ENCODE measurements around the gene GPBAR1.
A peak's percentile ranks its signal among the peaks of the same experiment; 100 is the strongest.

Gene GPBAR1

DNA sequence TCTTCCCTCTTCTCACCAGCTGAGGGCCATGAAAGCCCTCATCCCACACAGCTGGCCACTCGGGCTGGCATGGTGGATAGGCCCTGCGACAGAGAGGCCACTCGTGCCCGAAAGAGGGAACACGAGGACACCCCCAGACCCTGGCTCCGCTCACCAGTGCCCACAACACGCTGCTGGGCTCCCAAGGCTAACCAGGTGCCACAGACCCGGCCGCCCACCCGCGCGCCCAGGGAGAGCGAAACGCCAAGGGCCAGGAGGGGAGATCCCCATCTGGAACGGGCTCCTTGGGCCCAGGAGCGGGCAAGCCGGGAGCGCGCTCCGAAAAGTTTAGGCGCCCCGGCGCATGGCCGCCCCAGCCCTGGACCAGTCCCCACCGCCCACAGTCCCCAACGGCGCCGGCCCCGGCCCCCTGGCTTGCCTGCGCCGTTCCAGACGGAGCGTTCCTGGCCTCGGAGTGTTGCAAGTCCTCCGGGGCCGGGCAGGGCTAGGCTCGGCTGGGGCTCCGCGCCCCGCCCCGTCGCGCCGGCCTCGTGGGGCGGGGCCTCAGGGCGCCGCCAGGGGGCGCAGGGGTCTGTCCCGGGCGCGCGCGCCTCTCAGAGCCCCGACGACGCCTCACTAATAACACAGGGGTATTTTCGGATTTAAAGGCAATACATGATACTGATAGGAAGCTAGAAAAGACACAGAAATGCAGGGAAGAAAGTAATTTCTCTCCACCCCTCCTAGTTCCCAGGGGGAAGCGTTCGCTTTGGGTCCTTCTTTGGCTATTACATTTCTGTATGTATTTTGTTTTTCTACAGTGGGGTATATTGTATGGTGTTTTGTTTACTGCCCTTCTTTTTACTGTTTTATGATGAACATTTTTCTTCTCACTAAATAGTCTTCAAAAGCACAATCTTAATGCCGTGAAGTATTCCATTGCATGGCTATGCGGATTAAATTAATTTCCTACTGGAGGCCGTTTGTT lies 31.5 kb downstream of the GPBAR1 start, which contains the start of gene TMBIM1:
TSS of gene TMBIM1 (minus strand) at position 456 of the 967 bp plus-strand sequence. CDS start 10,362 bp downstream, outside the sequence.
- Histone ChIP-seq H3K79me2 (ENCODE audit: insufficient read depth, low read length) (no peaks in the 10 kb centered on the region), H3F3A (ENCODE audit: insufficient read depth) (no peaks in the 10 kb centered on the region), H3K9me3 (ENCODE audit: insufficient read depth, low read length) (no peaks in the 10 kb centered on the region), H3K4me3 (ENCODE audit: insufficient read depth, low read length, poor library complexity, severe bottlenecking) (peak within 1 kb of the TSS; percentile 10), H3K36me3 (ENCODE audit: low read length) (no peaks in the 10 kb centered on the region), H3K9me2 (replicated peaks; ENCODE audit: insufficient read depth, low read length) (no peaks in the 10 kb centered on the region), H3K27ac (ENCODE audit: low read depth, low read length) (no peak within 1 kb of the TSS), H3K9ac (ENCODE audit: low read length) (no peak within 1 kb of the TSS), H3K27me3 (ENCODE audit: low read length) (no peaks in the 10 kb centered on the region), H4K20me1 (ENCODE audit: low read depth, low read length) (no peaks in the 10 kb centered on the region), H3K4me2 (ENCODE audit: low read depth, low read length, poor library complexity, severe bottlenecking) (peak within 1 kb of the TSS; percentile 42), H2AFZ (ENCODE audit: low read depth, low read length, severe bottlenecking) (peak within 1 kb of the TSS; percentile 63)
- TF ChIP-seq, protein P1, sequence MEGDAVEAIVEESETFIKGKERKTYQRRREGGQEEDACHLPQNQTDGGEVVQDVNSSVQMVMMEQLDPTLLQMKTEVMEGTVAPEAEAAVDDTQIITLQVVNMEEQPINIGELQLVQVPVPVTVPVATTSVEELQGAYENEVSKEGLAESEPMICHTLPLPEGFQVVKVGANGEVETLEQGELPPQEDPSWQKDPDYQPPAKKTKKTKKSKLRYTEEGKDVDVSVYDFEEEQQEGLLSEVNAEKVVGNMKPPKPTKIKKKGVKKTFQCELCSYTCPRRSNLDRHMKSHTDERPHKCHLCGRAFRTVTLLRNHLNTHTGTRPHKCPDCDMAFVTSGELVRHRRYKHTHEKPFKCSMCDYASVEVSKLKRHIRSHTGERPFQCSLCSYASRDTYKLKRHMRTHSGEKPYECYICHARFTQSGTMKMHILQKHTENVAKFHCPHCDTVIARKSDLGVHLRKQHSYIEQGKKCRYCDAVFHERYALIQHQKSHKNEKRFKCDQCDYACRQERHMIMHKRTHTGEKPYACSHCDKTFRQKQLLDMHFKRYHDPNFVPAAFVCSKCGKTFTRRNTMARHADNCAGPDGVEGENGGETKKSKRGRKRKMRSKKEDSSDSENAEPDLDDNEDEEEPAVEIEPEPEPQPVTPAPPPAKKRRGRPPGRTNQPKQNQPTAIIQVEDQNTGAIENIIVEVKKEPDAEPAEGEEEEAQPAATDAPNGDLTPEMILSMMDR (IDR thresholded peaks at IDR 0.05; ENCODE audit: insufficient read depth, low read length, poor library complexity, severe bottlenecking) = peak; percentile 91
- TF ChIP-seq EZH2phosphoT487 (conservative IDR thresholded peaks at IDR 0.05; ENCODE audit: low read length) = no peak

DNA sequence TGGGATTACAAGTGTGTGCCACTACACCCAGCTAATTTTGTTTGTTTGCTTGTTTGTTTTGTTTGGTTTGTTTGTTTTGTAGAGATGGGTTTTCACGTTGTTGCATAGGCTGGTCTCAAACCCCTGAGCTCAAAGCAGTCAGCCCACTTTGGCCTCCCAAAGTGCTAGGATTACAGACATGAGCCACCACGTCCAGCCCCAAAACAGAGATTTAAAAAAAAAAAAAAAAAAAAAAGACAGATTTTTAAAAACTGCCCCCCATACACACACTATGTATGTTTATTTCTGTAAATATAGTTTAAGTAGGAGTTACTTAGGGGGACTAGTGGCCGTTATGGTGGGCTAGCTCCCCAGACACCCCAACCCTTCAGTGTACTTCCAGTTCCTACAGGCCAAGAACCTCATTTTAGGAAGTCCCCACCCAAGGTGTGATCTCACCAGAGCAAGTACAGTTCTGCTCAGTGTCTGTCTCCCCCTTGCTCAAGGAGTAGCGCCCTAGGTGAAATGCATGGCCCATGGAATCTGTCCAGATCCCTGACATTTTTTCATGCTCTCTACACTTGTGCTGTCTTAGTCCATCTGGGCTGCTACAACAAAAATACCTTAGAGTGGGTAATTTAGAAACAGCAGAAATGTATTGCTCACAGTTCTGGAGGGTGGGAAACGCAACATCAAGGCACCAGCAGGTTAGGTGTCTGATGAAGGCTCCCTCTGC lies 33.1 kb downstream of the GPBAR1 start:
- Histone ChIP-seq H3K27ac (ENCODE audit: low read depth, low read length) (no peak overlapping the region), H3K4me2 (ENCODE audit: low read depth, low read length, poor library complexity, severe bottlenecking) (no peak overlapping the region)

DNA sequence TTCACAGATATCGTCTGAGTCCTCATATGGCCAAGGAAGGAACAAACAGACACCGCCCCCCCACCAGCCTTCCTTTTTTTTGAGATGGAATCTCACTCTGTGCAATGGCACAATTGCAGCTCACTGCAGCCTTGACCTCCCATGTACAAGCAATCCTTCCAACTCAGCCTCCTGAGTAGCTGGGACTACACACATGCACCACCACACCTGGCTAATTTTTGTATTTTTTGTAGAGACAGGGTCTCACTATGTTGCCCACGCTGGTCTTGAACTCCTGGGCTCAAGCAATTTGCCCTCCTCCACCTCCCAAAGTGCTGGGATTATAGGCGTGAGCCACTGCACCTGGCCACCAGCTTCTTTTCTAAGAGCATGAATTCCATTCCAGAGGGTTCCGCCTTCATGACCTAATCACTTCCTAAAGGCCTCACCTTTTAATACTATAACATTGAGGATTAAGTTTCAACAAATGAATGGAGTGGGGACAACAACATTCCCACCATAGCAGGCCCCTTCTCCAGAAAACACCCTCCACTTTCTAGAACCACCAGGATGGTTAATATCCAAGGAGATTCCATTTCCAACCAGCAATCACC lies 33.7 kb downstream of the GPBAR1 start:
- Histone ChIP-seq H4K20me1 (ENCODE audit: low read depth, low read length) (no peaks in the 10 kb centered on the region), H3K27ac (ENCODE audit: low read depth, low read length) (no peak overlapping the region), H3K9me2 (replicated peaks; ENCODE audit: insufficient read depth, low read length) (no peaks in the 10 kb centered on the region), H3K79me2 (ENCODE audit: insufficient read depth, low read length) (no peaks in the 10 kb centered on the region), H3K9me3 (ENCODE audit: insufficient read depth, low read length) (no peaks in the 10 kb centered on the region), H2AFZ (ENCODE audit: low read depth, low read length, severe bottlenecking) (no peak overlapping the region), H3K4me2 (ENCODE audit: low read depth, low read length, poor library complexity, severe bottlenecking) (no peak overlapping the region), H3F3A (ENCODE audit: insufficient read depth) (no peaks in the 10 kb centered on the region), H3K36me3 (ENCODE audit: low read length) (no peaks in the 10 kb centered on the region), H3K9ac (ENCODE audit: low read length) (no peak overlapping the region), H3K27me3 (ENCODE audit: low read length) (no peaks in the 10 kb centered on the region), H3K4me3 (ENCODE audit: insufficient read depth, low read length, poor library complexity, severe bottlenecking) (no peak overlapping the region)
- TF ChIP-seq, protein P1 (IDR thresholded peaks at IDR 0.05; ENCODE audit: insufficient read depth, low read length, poor library complexity, severe bottlenecking) = no peak
- TF ChIP-seq EZH2phosphoT487 (conservative IDR thresholded peaks at IDR 0.05; ENCODE audit: low read length) = no peak

More for the DNA sequence above, 33.1 kb downstream of the GPBAR1 start:
- H3K9me2 ChIP-seq (replicated peaks; ENCODE audit: insufficient read depth, low read length) = no peaks in the 10 kb centered on the region
- H3K79me2 ChIP-seq (ENCODE audit: insufficient read depth, low read length) = no peaks in the 10 kb centered on the region
- H3K9ac ChIP-seq (ENCODE audit: low read length) = no peak overlapping the region
- no peaks in the 10 kb centered on the region for H3K36me3 ChIP-seq (ENCODE audit: low read length)
- H2AFZ ChIP-seq (ENCODE audit: low read depth, low read length, severe bottlenecking) = no peak overlapping the region
- no peaks in the 10 kb centered on the region for H4K20me1 ChIP-seq (ENCODE audit: low read depth, low read length)
- H3K27me3 ChIP-seq (ENCODE audit: low read length) = no peaks in the 10 kb centered on the region
- TF ChIP-seq, protein P1 (IDR thresholded peaks at IDR 0.05; ENCODE audit: insufficient read depth, low read length, poor library complexity, severe bottlenecking) = no peak
- TF ChIP-seq EZH2phosphoT487 (conservative IDR thresholded peaks at IDR 0.05; ENCODE audit: low read length) = no peak
- H3K9me3 ChIP-seq (ENCODE audit: insufficient read depth, low read length) = no peaks in the 10 kb centered on the region
- H3K4me3 ChIP-seq (ENCODE audit: insufficient read depth, low read length, poor library complexity, severe bottlenecking) = no peak overlapping the region
- H3F3A ChIP-seq (ENCODE audit: insufficient read depth) = no peaks in the 10 kb centered on the region

Data from SU-DHL-6 (cell line).